Measurements from ENCODE around the gene KRTAP10-9.

Gene KRTAP10-9

DNA sequence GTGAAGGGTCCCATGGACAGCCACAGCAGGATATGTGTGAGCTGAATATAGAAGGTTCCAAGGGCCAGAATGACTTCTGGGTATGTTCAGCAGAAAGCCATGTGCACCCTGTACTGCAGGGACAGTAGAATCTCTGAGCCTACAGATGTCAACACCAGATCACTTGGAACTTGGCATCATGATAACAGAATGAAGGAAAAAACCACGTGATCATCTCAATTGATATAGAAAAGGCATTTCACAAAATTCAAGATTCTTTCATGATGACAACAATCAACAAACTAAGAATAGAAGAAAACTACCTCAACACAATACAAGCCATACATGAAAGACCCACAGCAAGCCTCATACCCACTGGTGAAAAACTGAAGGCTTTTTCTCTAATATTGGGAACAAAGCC lies 40.7 kb downstream of the KRTAP10-9 start:
- no peaks in the 10 kb centered on the region for H3K4me1 ChIP-seq (ENCODE audit: insufficient read depth, low read length)
- no peak overlapping the region for H3K9ac ChIP-seq (ENCODE audit: low read depth, low read length)
- H3K9me3 ChIP-seq (ENCODE audit: control insufficient read depth, insufficient read depth, low read length) = peaks cover 3% of the 10 kb centered on the region; the same call in 1 of the 2 replicates
- no peaks in the 10 kb centered on the region for H3K36me3 ChIP-seq (ENCODE audit: insufficient read depth, low read length)

DNA sequence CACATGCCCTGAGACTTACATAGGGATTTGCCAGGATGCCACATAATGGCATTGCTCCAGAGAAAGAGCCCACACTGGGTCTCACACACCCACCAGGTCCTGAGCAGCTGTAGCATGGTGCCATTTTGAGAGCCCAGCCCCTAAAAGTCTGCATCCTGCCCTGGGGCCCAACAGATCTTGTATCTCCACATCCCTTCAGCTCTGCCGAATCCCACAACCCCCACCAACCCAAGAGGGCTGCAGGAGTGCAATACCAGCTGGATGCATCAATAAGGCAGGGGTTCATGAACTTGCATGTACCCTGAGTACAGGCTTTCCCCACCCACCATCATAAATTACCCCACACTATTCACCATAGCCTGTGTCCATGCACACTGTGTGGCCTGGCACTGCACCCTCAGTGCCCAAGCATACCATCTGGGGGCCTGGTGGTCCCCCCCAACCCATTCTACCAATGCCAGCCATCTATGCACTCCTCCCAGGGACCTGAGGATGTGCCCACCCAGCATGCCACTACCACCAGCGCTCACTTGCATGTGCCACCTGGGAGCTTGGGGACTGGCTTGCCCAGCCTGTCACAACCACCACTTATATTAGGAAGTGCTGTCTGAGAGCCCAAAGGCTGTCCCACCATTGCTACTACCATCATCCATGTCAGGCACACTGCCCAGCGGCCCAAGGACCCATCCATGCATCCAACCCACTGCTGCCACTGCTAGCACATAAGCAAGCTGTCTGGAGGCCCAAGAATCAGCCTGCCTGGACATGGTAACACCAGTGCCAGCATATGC lies 43.9 kb downstream of the KRTAP10-9 start:
- peaks cover 3% of the 10 kb centered on the region; the same call in 1 of the 2 replicates for H3K9me3 ChIP-seq (ENCODE audit: control insufficient read depth, insufficient read depth, low read length)
- H3K4me1 ChIP-seq (ENCODE audit: insufficient read depth, low read length) = no peaks in the 10 kb centered on the region
- no peaks in the 10 kb centered on the region for H3K36me3 ChIP-seq (ENCODE audit: insufficient read depth, low read length)
- H3K9ac ChIP-seq (ENCODE audit: low read depth, low read length) = no peak overlapping the region

DNA sequence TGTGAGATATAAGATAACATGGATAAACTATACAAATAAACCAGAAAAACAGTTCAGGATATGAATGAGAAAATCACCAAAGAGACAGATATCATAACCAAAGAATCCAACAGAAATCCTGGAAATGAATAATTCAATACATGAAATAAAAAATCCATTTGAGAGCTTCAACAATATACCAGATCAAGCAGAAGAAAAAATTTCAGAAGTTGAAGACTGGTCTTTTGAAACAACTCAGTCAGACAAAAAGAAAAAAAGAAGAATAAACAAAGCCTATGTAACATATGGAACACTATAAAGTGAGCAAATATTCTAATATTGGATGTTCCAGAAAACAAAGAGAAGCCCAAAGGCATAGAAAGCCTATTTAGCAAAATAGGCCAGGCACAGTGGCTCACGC lies 45.0 kb downstream of the KRTAP10-9 start:
- no peak overlapping the region for H3K9ac ChIP-seq (ENCODE audit: low read depth, low read length)
- H3K36me3 ChIP-seq (ENCODE audit: insufficient read depth, low read length) = no peaks in the 10 kb centered on the region; the same call in 1 of the 2 replicates
- peaks cover 3% of the 10 kb centered on the region; the same call in 1 of the 2 replicates for H3K9me3 ChIP-seq (ENCODE audit: control insufficient read depth, insufficient read depth, low read length)
- H3K4me1 ChIP-seq (ENCODE audit: insufficient read depth, low read length) = no peaks in the 10 kb centered on the region

DNA sequence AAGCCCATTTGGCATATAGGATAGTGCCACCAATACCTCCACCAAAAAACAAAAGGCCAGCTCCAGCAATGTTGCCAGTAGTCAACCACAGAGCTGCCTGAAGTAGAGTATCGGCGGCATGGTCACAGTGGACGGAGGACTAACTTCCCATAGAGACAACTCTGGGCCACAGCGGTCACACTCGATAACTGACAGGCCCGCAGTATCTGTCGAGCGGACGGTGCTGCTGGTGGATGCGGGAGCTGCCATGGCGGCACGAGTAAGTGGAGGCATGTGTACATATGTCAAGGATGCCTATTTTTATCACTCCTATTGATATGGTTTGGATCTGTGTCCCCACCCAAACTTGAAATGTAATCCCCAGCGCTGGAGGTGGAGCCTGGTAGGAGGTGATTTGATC lies 51.0 kb downstream of the KRTAP10-9 start:
- no peaks in the 10 kb centered on the region; the same call in 1 of the 2 replicates for H3K9me3 ChIP-seq (ENCODE audit: control insufficient read depth, insufficient read depth, low read length)
- no peaks in the 10 kb centered on the region for H3K4me1 ChIP-seq (ENCODE audit: insufficient read depth, low read length)
- no peaks in the 10 kb centered on the region; the same call in 1 of the 2 replicates for H3K36me3 ChIP-seq (ENCODE audit: insufficient read depth, low read length)
- no peak overlapping the region for H3K9ac ChIP-seq (ENCODE audit: low read depth, low read length)

All from ES-I3 (cell line).